ENCODE measurements around the gene CFAP45.
A peak's percentile ranks its signal among the peaks of the same experiment; 100 is the strongest.

The CFAP45 gene

GRCh38 chr1:159923203-159924024 is 23.4 kb upstream of the CFAP45 start:
- peak; percentile 85 for DNase-seq

- DNase-seq: no peak
These were observed 22.7 kb upstream of the CFAP45 start for GRCh38 chr1:159922511-159923202.

GRCh38 chr1:159921700-159922504 is 21.9 kb upstream of the CFAP45 start:
- DNase-seq: peak; percentile 31

GRCh38 chr1:159921251-159921650 is 21.3 kb upstream of the CFAP45 start:
- DNase-seq: no peak

GRCh38 chr1:159920651-159921050 is 20.7 kb upstream of the CFAP45 start:
- no peak for DNase-seq

GRCh38 chr1:159920202-159920601 is 20.2 kb upstream of the CFAP45 start:
- DNase-seq: no peak

GRCh38 chr1:159919236-159919865 is 19.4 kb upstream of the CFAP45 start:
- DNase-seq: no peak

- DNase-seq: no peak
These were observed 18.6 kb upstream of the CFAP45 start for GRCh38 chr1:159918352-159919200.

- no peak for DNase-seq
These were observed 17.8 kb upstream of the CFAP45 start for GRCh38 chr1:159917533-159918351.

- DNase-seq: no peak
These were observed 16.5 kb upstream of the CFAP45 start for GRCh38 chr1:159916242-159917051.

- no peak for DNase-seq
These were observed 15.7 kb upstream of the CFAP45 start for GRCh38 chr1:159915571-159916241.

GRCh38 chr1:159914252-159915018 is 14.5 kb upstream of the CFAP45 start:
- DNase-seq: no peak

- no peak for DNase-seq
These were observed 13.7 kb upstream of the CFAP45 start for GRCh38 chr1:159913451-159914192.

GRCh38 chr1:159911326-159912070 is 11.5 kb upstream of the CFAP45 start:
- no peak for DNase-seq

GRCh38 chr1:159908031-159908940 is 8.3 kb upstream of the CFAP45 start:
- DNase-seq: no peak

- no peak for DNase-seq
These were observed 7.0 kb upstream of the CFAP45 start for GRCh38 chr1:159906960-159907359.
